ENCODE data around the gene ZNF799. TPM values are rescaled to one million over a fixed set of nuclear protein-coding genes. Genes with fewer than 3 reads are reported as not detected.

ZNF799 gene
- total and polyA plus RNA-seq, 2 of the 13 experiments (the other 11 are each of a cell fraction or from before 2014, with no cell fraction given), result 7.7 to 17.9 TPM

GRCh38 chr19:12365236-12366162 lies 35.6 kb downstream of the ZNF799 start, which contains the start of gene ZNF442 (continued):
- peak; percentile 63 for TF ChIP-seq PHF21A (CRISPR knock-in tag; IDR thresholded peaks at IDR 0.05)
- peak; percentile 90 for TF ChIP-seq ZFP36L1 (CRISPR knock-in tag; IDR thresholded peaks at IDR 0.05)
- TF ChIP-seq ZNF598 (CRISPR knock-in tag; IDR thresholded peaks at IDR 0.05; ENCODE audit: borderline replicate concordance), result 0 out of 2 replicates have a peak, but pooled peaks have one; percentile 40
- TF ChIP-seq ZNF768 (CRISPR knock-in tag; IDR thresholded peaks at IDR 0.05), result no peak
- no peak for TF ChIP-seq TBP (CRISPR knock-in tag; IDR thresholded peaks at IDR 0.05)
- TF ChIP-seq SP2 (CRISPR knock-in tag; IDR thresholded peaks at IDR 0.05), result peak; percentile 76
- no peak for TF ChIP-seq NFE2L1 (CRISPR knock-in tag; IDR thresholded peaks at IDR 0.05; ENCODE audit: borderline replicate concordance)
- peak; percentile 91 for TF ChIP-seq ELF3 (CRISPR knock-in tag; IDR thresholded peaks at IDR 0.05)
- TF ChIP-seq RARG (CRISPR knock-in tag; IDR thresholded peaks at IDR 0.05; ENCODE audit: low read depth), result no peak
- TF ChIP-seq TOPORS (CRISPR knock-in tag; IDR thresholded peaks at IDR 0.05), result no peak; the same call in 1 of the 2 replicates
- peak; percentile 23; the same call in 1 of the 2 replicates for TF ChIP-seq RXRB (CRISPR knock-in tag; IDR thresholded peaks at IDR 0.05; ENCODE audit: borderline replicate concordance)
- peak; percentile 69; the same call in 1 of the 2 replicates for TF ChIP-seq ZKSCAN8 (CRISPR knock-in tag; IDR thresholded peaks at IDR 0.05; ENCODE audit: borderline replicate concordance)
- TF ChIP-seq NCOA5 (CRISPR knock-in tag; IDR thresholded peaks at IDR 0.05), result no peak
- no peak for TF ChIP-seq TBL1XR1 (IDR thresholded peaks at IDR 0.05; ENCODE audit: borderline replicate concordance, low read length, partially characterized antibody)
- TF ChIP-seq RXRA (CRISPR knock-in tag; IDR thresholded peaks at IDR 0.05), result peak; percentile 46; the same call in 1 of the 2 replicates
- 0 out of 2 replicates have a peak, but pooled peaks have one; percentile 4 for TF ChIP-seq ZNF790 (CRISPR knock-in tag; IDR thresholded peaks at IDR 0.05; ENCODE audit: borderline replicate concordance)
- peak; percentile 69; the same call in 1 of the 2 replicates for TF ChIP-seq SIX4 (CRISPR knock-in tag; IDR thresholded peaks at IDR 0.05)
- TF ChIP-seq PBX2 (CRISPR knock-in tag; IDR thresholded peaks at IDR 0.05), result peak; percentile 89
- TF ChIP-seq ZNF563 (CRISPR knock-in tag; IDR thresholded peaks at IDR 0.05), result peak; percentile 72; the same call in 1 of the 2 replicates
- TF ChIP-seq CREBL2 (CRISPR knock-in tag; IDR thresholded peaks at IDR 0.05; ENCODE audit: borderline replicate concordance), result no peak
- TF ChIP-seq ZNF749 (CRISPR knock-in tag; IDR thresholded peaks at IDR 0.05; ENCODE audit: borderline replicate concordance), result 0 out of 2 replicates have a peak, but pooled peaks have one; percentile 35
- TF ChIP-seq FOSL2 (CRISPR knock-in tag; IDR thresholded peaks at IDR 0.05), result peak; percentile 15; the same call in 1 of the 2 replicates
- peak; percentile 77 for TF ChIP-seq ZNF543 (CRISPR knock-in tag; IDR thresholded peaks at IDR 0.05)
- TF ChIP-seq EED (CRISPR knock-in tag; IDR thresholded peaks at IDR 0.05), result 0 out of 2 replicates have a peak, but pooled peaks have one; percentile 19
- TF ChIP-seq ZNF496 (CRISPR knock-in tag; IDR thresholded peaks at IDR 0.05; ENCODE audit: insufficient replicate concordance), result no peak
- no peak for TF ChIP-seq TOE1 (CRISPR knock-in tag; IDR thresholded peaks at IDR 0.05)
- no peak for TF ChIP-seq ZFP62 (CRISPR knock-in tag; IDR thresholded peaks at IDR 0.05)
- no peak for TF ChIP-seq TCF7L2 (IDR thresholded peaks at IDR 0.05; ENCODE audit: low read depth, low read length)
- peak; percentile 48; the same call in 1 of the 2 replicates for TF ChIP-seq ETV5 (CRISPR knock-in tag; IDR thresholded peaks at IDR 0.05; ENCODE audit: borderline replicate concordance)
- TF ChIP-seq KAT8 (CRISPR knock-in tag; IDR thresholded peaks at IDR 0.05), result peak; percentile 92
- no peak for TF ChIP-seq LCORL (IDR thresholded peaks at IDR 0.05)
- TF ChIP-seq LCORL (CRISPR knock-in tag; IDR thresholded peaks at IDR 0.05), result peak; percentile 33; the same call in 1 of the 2 replicates
